ENCODE results near the gene C22orf23. TPM values are rescaled to one million over a fixed set of nuclear protein-coding genes. Genes with fewer than 3 reads are reported as not detected.

Gene C22orf23
- total and polyA plus RNA-seq, 9 of the 15 experiments (the other 6 are each of a cell fraction or from before 2014, with no cell fraction given), result 0.25 to 1.0 (median 0.53) TPM

GRCh38 chr22:37953437-37954179 lies at the start of gene C22orf23, which contains the start of gene POLR2F (continued):
- TF ChIP-seq VEZF1 (CRISPR knock-in tag; IDR thresholded peaks at IDR 0.05) (no peak), TAF9B (IDR thresholded peaks at IDR 0.05; ENCODE audit: partially characterized antibody) (peak; percentile 45), GATAD2B (IDR thresholded peaks at IDR 0.05; ENCODE audit: borderline replicate concordance) (no peak), CXXC5 (CRISPR knock-in tag; IDR thresholded peaks at IDR 0.05) (peak; percentile 91)

- Histone ChIP-seq H4K20me1 (replicated peaks; ENCODE audit: control insufficient read depth, insufficient read depth, low read length) (no peaks in the 10 kb centered on the region), H3K4me1 (replicated peaks in 1 of 2; ENCODE audit: control insufficient read depth in 2 of 2, insufficient read depth in 2 of 2, low read length in 2 of 2) (peaks cover 0 to 16% of the 10 kb centered on the region in 2 experiments; a peak in 3 of 5 replicates), H3K9me3 (replicated peaks; ENCODE audit: control insufficient read depth, insufficient read depth, low read depth, low read length) (no peaks in the 10 kb centered on the region), H3K4me2 (ENCODE audit: insufficient read depth, low read length) (no peak overlapping the region; the same call in 1 of the 2 replicates), H3K9ac (ENCODE audit: insufficient read depth in 1 of 2, low read depth in 2 of 2, low read length in 2 of 2) (peak overlapping the region in 1 of 2 experiments; percentile 64; a peak in 1 of 4 replicates), H3K4me3 (no peak overlapping the region), H3K9me1 (ENCODE audit: control insufficient read depth, insufficient read depth, low read length) (no peaks in the 10 kb centered on the region), H3K79me2 (ENCODE audit: control insufficient read depth, insufficient read depth, low read length) (no peaks in the 10 kb centered on the region), H3K27me3 (ENCODE audit: control insufficient read depth in 2 of 2, insufficient read depth in 2 of 2, low read length in 2 of 2) (no peaks in the 10 kb centered on the region; a peak in 1 of 5 replicates), H3K27ac (ENCODE audit: extremely low read depth, low read depth, low read length) (no peak overlapping the region), H2AFZ (ENCODE audit: low read depth, low read length) (0 out of 2 replicates have a peak overlapping the region, but pooled peaks have one; percentile 16), H3K36me3 (ENCODE audit: control insufficient read depth, insufficient read depth, low read length) (no peaks in the 10 kb centered on the region)
- TF ChIP-seq CREM (IDR thresholded peaks at IDR 0.05; ENCODE audit: low read depth) (peak; percentile 49), FOSL1 (tag; conservative IDR thresholded peaks at IDR 0.05) (peak; percentile 71), DMBX1 (CRISPR knock-in tag; IDR thresholded peaks at IDR 0.05; ENCODE audit: borderline replicate concordance) (no peak), ATF3 (IDR thresholded peaks at IDR 0.05) (peak; percentile 79), ATF3 (CRISPR knock-in tag; conservative IDR thresholded peaks at IDR 0.05) (no peak), ZKSCAN1 (IDR thresholded peaks at IDR 0.05; ENCODE audit: low read depth, low read length) (peak; percentile 90), CCAR2 (IDR thresholded peaks at IDR 0.05; ENCODE audit: low read depth, low read length) (no peak), ATF6 (CRISPR knock-in tag; IDR thresholded peaks at IDR 0.05) (no peak), JUND (IDR thresholded peaks at IDR 0.05; ENCODE audit: borderline replicate concordance, low read depth, low read length) (peak; percentile 56; the same call in 1 of the 2 replicates), JUND (tag; IDR thresholded peaks at IDR 0.05; ENCODE audit: borderline replicate concordance, low read depth, low read length) (peak; percentile 35; the same call in 1 of the 3 replicates)
- intact Hi-C loops (cut with micrococcal nuclease), result no loop called here
- peak; percentile 39; the same call in 1 of the 3 replicates for ATAC-seq
- no TSS peak for BruUV-seq (replicated peaks)
- in situ Hi-C loops (cut with MboI), result no loop called here
- ChIA-PET POLR2A (no interaction called here), CTCF (ENCODE audit: low intra/inter-chr PET ratio) (no interaction called here)
- WGBS (ENCODE audit: insufficient coverage, low coverage, missing lambda C conversion rate), result 13% methylated on average over 13 of the region's 16 CpGs
- peak in 3 of 4 experiments; percentile 12 to 32 (median 23) for DNase-seq (ENCODE audit: extremely low read depth in 1 of 4, low spot score in 3 of 4)
- FAIRE-seq, result no peak
These were observed 46.4 kb upstream of the C22orf23 start for GRCh38 chr22:37999640-38000272.

All from K562 (cell line).